CD14-positive monocyte (primary cell): Measurements from ENCODE around the gene RNF175. TPM values are rescaled to one million over a fixed set of nuclear protein-coding genes. Genes with fewer than 3 reads are reported as not detected.
A peak's percentile ranks its signal among the peaks of the same experiment; 100 is the strongest.

Source experiments
- DNase-seq, 3 donors: peaks; one replicate each; pipeline ENCODE4 v3.0.0-alpha.2; 2011 to 2022
- H2AFZ ChIP-seq: 2 replicates; pipeline ENCODE4 v1.6.0; 2012; ENCODE audit warnings: mild to moderate bottlenecking, low read depth, low read length, inconsistent platforms; ENCODE audit not compliant: insufficient read depth, poor library complexity, severe bottlenecking
- H3K27ac ChIP-seq, 2 donors: 1 replicate in 1 of 2; 2 replicates in 1 of 2; pipeline ENCODE4 v1.5.1; 2012 to 2013; ENCODE audit warnings: low read length in 2 of 2, control low read depth in 1 of 2, inconsistent platforms in 1 of 2, low read depth in 1 of 2, mild to moderate bottlenecking in 1 of 2
- H3K27me3 ChIP-seq, 2 donors: one replicate each; pipeline versions ENCODE4 v1.6.0 to v1.6.1; 2011 to 2013; ENCODE audit warnings: low read length in 2 of 2; ENCODE audit not compliant: control insufficient read depth in 2 of 2, insufficient read depth in 2 of 2
- H3K36me3 ChIP-seq, 2 donors: replicated peaks in 1 of 2; 1 replicate in 1 of 2; 2 replicates in 1 of 2; pipeline versions ENCODE4 v1.5.1 to v1.6.1; 2012 to 2013; ENCODE audit warnings: low read length in 2 of 2, control low read depth in 1 of 2, inconsistent platforms in 1 of 2, mild to moderate bottlenecking in 1 of 2; ENCODE audit not compliant: insufficient read depth in 2 of 2, control insufficient read depth in 1 of 2
- H3K4me1 ChIP-seq, 2 donors: 1 replicate in 1 of 2; 2 replicates in 1 of 2; pipeline versions ENCODE4 v1.5.1 to v1.6.1; 2012 to 2013; ENCODE audit warnings: low read length in 2 of 2, control low read depth in 1 of 2, inconsistent platforms in 1 of 2, mild to moderate bottlenecking in 1 of 2, moderate library complexity in 1 of 2; ENCODE audit not compliant: insufficient read depth in 2 of 2, control insufficient read depth in 1 of 2
- H3K4me2 ChIP-seq: replicated peaks from 2 replicates; pipeline ENCODE3; 2012; ENCODE audit warnings: low read length, moderate library complexity, mild to moderate bottlenecking; ENCODE audit not compliant: poor library complexity, severe bottlenecking; ENCODE audit errors: extremely low read depth
- H3K4me3 ChIP-seq, 3 experiments: fragments of 200-600 bp in 1 of 3; sonication (generic) in 1 of 3; replicated peaks in 1 of 3; 1 replicate in 2 of 3; 2 replicates in 1 of 3; pipeline ENCODE4 v1.5.1; 2011 to 2013; ENCODE audit warnings: low read length in 3 of 3, mild to moderate bottlenecking in 3 of 3, control low read depth in 2 of 3, low read depth in 2 of 3, inconsistent platforms in 1 of 3, moderate library complexity in 1 of 3
- H3K79me2 ChIP-seq: 2 replicates; pipeline ENCODE4 v1.6.0; 2012; ENCODE audit warnings: mild to moderate bottlenecking, control low read depth, inconsistent platforms, low read length, moderate library complexity; ENCODE audit not compliant: insufficient read depth
- H3K9ac ChIP-seq: 2 replicates; pipeline ENCODE4 v1.6.0; 2017; ENCODE audit warnings: low read length, mild to moderate bottlenecking; ENCODE audit not compliant: insufficient read depth, poor library complexity, severe bottlenecking
- H3K9me3 ChIP-seq, 2 donors: replicated peaks in 1 of 2; 1 replicate in 1 of 2; 2 replicates in 1 of 2; pipeline versions ENCODE4 v1.5.1 to v1.6.1; 2012 to 2013; ENCODE audit warnings: low read length in 2 of 2, control low read depth in 1 of 2; ENCODE audit not compliant: control insufficient read depth in 1 of 2, insufficient read depth in 1 of 2
- H4K20me1 ChIP-seq: 2 replicates; pipeline ENCODE4 v1.6.0; 2012; ENCODE audit warnings: mild to moderate bottlenecking, low read length, control low read depth, moderate library complexity; ENCODE audit not compliant: insufficient read depth
- H3K27ac Mint-ChIP-seq, 7 donors: one replicate each; pipeline ENCODE4 v1.8.0; 2020; ENCODE audit warnings: mild to moderate bottlenecking in 7 of 7, mixed read lengths in 7 of 7, moderate library complexity in 6 of 7, inconsistent platforms in 2 of 7
- H3K27me3 Mint-ChIP-seq, 3 donors: one replicate each; pipeline ENCODE4 v1.8.0; 2021 to 2022; ENCODE audit warnings: low read depth in 3 of 3, mild to moderate bottlenecking in 3 of 3, mixed read lengths in 3 of 3, moderate library complexity in 3 of 3, inconsistent platforms in 1 of 3
- H3K36me3 Mint-ChIP-seq, 2 donors: one replicate each; pipeline ENCODE4 v1.8.0; 2020; ENCODE audit warnings: mixed read lengths in 2 of 2, inconsistent platforms in 1 of 2, mild to moderate bottlenecking in 1 of 2
- H3K4me1 Mint-ChIP-seq: one replicate; pipeline ENCODE4 v1.8.0; 2020; ENCODE audit warnings: mild to moderate bottlenecking, mixed read lengths
- H3K4me3 Mint-ChIP-seq, 2 donors: one replicate each; pipeline ENCODE4 v1.8.0; 2020; ENCODE audit warnings: mild to moderate bottlenecking in 2 of 2, mixed read lengths in 2 of 2, moderate library complexity in 1 of 2
- H3K9me3 Mint-ChIP-seq, 7 donors: one replicate each; pipeline ENCODE4 v1.8.0; 2020 to 2022; ENCODE audit warnings: mixed read lengths in 7 of 7, mild to moderate bottlenecking in 6 of 7, moderate library complexity in 6 of 7, inconsistent platforms in 2 of 7
- CTCF ChIP-seq: fragments of 200-600 bp; IDR thresholded peaks from one replicate; pipeline ENCODE4 v1.8.0; 2022; ENCODE audit warnings: antibody characterized with exemption, mild to moderate bottlenecking
- WGBS: methylation state at CpG from one replicate; pipeline ENCODE4 v1.1.5; 2013; ENCODE audit warnings: missing lambda C conversion rate; ENCODE audit not compliant: insufficient coverage; 5-methylcytosine and 5-hydroxymethylcytosine counted together
- intact Hi-C, 2 donors: fragments of 100-400 bp; cut with micrococcal nuclease; formaldehyde crosslinking; loops; one replicate each; pipeline versions ENCODE4 v1.15.0 to v1.15.1; 2023
- polyA plus RNA-seq, 3 donors: library from polyadenylated mRNA; depleted of rRNA in 1 of 3; unstranded in 2 of 3; stranded (reverse) in 1 of 3; fragments of 300-500 nt in 2 of 3; fragments of >200 nt in 1 of 3; fragmentation: Illumina TruSeq in 2 of 3; gene quantifications; 1 replicate in 2 of 3; 2 replicates in 1 of 3; pipeline ENCODE4 v1.2.3, GENCODE V29; 2012 to 2021

The RNF175 gene
- polyA plus RNA-seq, 3 donors, result 0.36 to 0.91 (median 0.55) TPM

GRCh38 chr4:153733751-153734448 lies 25.9 kb downstream of the RNF175 start:
- Histone ChIP-seq H3K27me3 (no peaks in the 10 kb centered on the region), H4K20me1 (no peaks in the 10 kb centered on the region), H3K4me1 (peaks cover 25 to 32% of the 10 kb centered on the region in 2 donors), H3K9ac (no peak overlapping the region), H3K79me2 (no peaks in the 10 kb centered on the region), H3K27ac (no peak overlapping the region), H3K4me3 (no peak overlapping the region), H3K36me3 (peaks cover 0 to 8% of the 10 kb centered on the region in 2 donors), H3K9me3 (peaks cover 0 to 5% of the 10 kb centered on the region in 2 donors), H2AFZ (no peak overlapping the region), H3K4me2 (no peak overlapping the region)
- DNase-seq, result no peak
- Mint-ChIP-seq H3K9me3 (peaks cover 0 to 10% (median 5%) of the 10 kb centered on the region in 7 donors), H3K27me3 (peaks cover 0 to 1% (median 0%) of the 10 kb centered on the region in 3 donors), H3K4me1 (peaks cover 37% of the 10 kb centered on the region), H3K4me3 (no peak overlapping the region), H3K27ac (no peak overlapping the region), H3K36me3 (peaks cover 3 to 14% of the 10 kb centered on the region in 2 donors)
- no peak for TF ChIP-seq CTCF
- intact Hi-C loops, result no loop called here
- WGBS, result 100% methylated on average over 1 of the region's 4 CpGs

DNA sequence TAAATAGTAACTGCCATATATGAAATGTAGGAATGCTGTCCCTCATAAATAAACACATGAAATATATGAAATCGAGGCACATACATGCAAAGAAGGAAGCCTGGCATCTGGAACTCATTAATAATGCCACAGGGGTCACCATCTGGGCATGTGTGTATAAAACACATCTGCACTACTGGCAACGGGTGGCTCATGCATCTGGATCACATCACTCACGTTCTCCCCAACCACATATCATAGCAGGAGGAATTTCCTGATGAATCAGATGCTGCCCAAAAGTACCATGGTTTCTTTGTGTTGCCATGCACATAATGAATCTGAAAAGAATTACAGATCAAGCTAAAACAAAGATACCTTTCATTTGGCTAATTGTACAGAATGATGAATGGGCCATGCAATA lies 28.6 kb downstream of the RNF175 start:
- Histone ChIP-seq H3K4me3 (no peak overlapping the region), H3K4me1 (peaks cover 51 to 59% of the 10 kb centered on the region in 2 donors), H3K9ac (no peak overlapping the region), H3K9me3 (no peaks in the 10 kb centered on the region), H3K79me2 (no peaks in the 10 kb centered on the region), H3K36me3 (no peaks in the 10 kb centered on the region), H3K4me2 (no peak overlapping the region), H3K27me3 (no peaks in the 10 kb centered on the region), H3K27ac (peak overlapping the region in 1 of 2 donors; percentile 68), H4K20me1 (no peaks in the 10 kb centered on the region), H2AFZ (no peak overlapping the region)
- Mint-ChIP-seq H3K36me3 (peaks cover 5 to 6% of the 10 kb centered on the region in 2 donors), H3K4me3 (no peak overlapping the region), H3K4me1 (peaks cover 62% of the 10 kb centered on the region), H3K9me3 (peaks cover 0 to 3% (median 0%) of the 10 kb centered on the region in 7 donors), H3K27me3 (peaks cover 0 to 2% (median 0%) of the 10 kb centered on the region in 3 donors), H3K27ac (peak overlapping the region in 2 of 7 donors; percentile 40 to 77)
- no peak for TF ChIP-seq CTCF
- intact Hi-C loops, result no loop called here
- WGBS, result 8% methylated on average over 2 of the region's 3 CpGs
- peak in 1 of 3 donors; percentile 62 for DNase-seq
